ENCODE data around the gene TACC2. TPM values are rescaled to one million over a fixed set of nuclear protein-coding genes. Genes with fewer than 3 reads are reported as not detected.

The TACC2 gene
- total and polyA plus RNA-seq, 9 of the 15 experiments (the other 6 are each of a cell fraction or from before 2014, with no cell fraction given) = under 0.01 to 0.35 (median 0.03) TPM; not detected in 6

- TF ChIP-seq ZMIZ1 (IDR thresholded peaks at IDR 0.05; ENCODE audit: low read depth in 2 of 2, low read length in 2 of 2) (no peak), NFIC (IDR thresholded peaks at IDR 0.05) (no peak)
These were observed 302.8 kb downstream of the TACC2 start (continued) for GRCh38 chr10:122291739-122292138.

GRCh38 chr10:122292376-122292775 is 303.4 kb downstream of the TACC2 start:
- H3K4me1 ChIP-seq (replicated peaks in 1 of 2; ENCODE audit: control insufficient read depth in 2 of 2, insufficient read depth in 2 of 2, low read length in 2 of 2) = no peaks in the 10 kb centered on the region
- H4K20me1 ChIP-seq (replicated peaks; ENCODE audit: control insufficient read depth, insufficient read depth, low read length) = no peaks in the 10 kb centered on the region
- no peak overlapping the region for H2AFZ ChIP-seq (ENCODE audit: low read depth, low read length)
- no peaks in the 10 kb centered on the region; a peak in 1 of 5 replicates for H3K27me3 ChIP-seq (ENCODE audit: control insufficient read depth in 2 of 2, insufficient read depth in 2 of 2, low read length in 2 of 2)
- WGBS (ENCODE audit: insufficient coverage, low coverage, missing lambda C conversion rate) = 0% methylated on average over 3 of the region's 3 CpGs
- H3K4me2 ChIP-seq (ENCODE audit: insufficient read depth, low read length) = no peak overlapping the region
- no peaks in the 10 kb centered on the region for H3K9me1 ChIP-seq (ENCODE audit: control insufficient read depth, insufficient read depth, low read length)
- TF ChIP-seq ZKSCAN1 (IDR thresholded peaks at IDR 0.05; ENCODE audit: low read depth, low read length) (no peak), FOXM1 (IDR thresholded peaks at IDR 0.05; ENCODE audit: low read depth) (no peak), FOXM1 (CRISPR knock-in tag; IDR thresholded peaks at IDR 0.05; ENCODE audit: low read depth) (no peak), ZNF655 (CRISPR knock-in tag; IDR thresholded peaks at IDR 0.05) (no peak), CREM (IDR thresholded peaks at IDR 0.05; ENCODE audit: low read depth) (no peak), MTA2 (IDR thresholded peaks at IDR 0.05; ENCODE audit: low read depth) (no peak), ZEB2 (IDR thresholded peaks at IDR 0.05) (no peak), E2F8 (IDR thresholded peaks at IDR 0.05; ENCODE audit: low read depth, partially characterized antibody) (no peak), ZNF695 (CRISPR knock-in tag; IDR thresholded peaks at IDR 0.05) (no peak)
- no peak overlapping the region for H3K9ac ChIP-seq (ENCODE audit: insufficient read depth in 1 of 2, low read depth in 2 of 2, low read length in 2 of 2)
- FAIRE-seq (no peak), DNase-seq (ENCODE audit: extremely low read depth in 1 of 4, low spot score in 3 of 4) (no peak), ATAC-seq (no peak)
- no peaks in the 10 kb centered on the region for H3K36me3 ChIP-seq (ENCODE audit: control insufficient read depth, insufficient read depth, low read length)
- in situ Hi-C loops (cut with MboI) (no loop called here), intact Hi-C loops (cut with micrococcal nuclease) (no loop called here)
- no peaks in the 10 kb centered on the region for H3K9me3 ChIP-seq (replicated peaks; ENCODE audit: control insufficient read depth, insufficient read depth, low read depth, low read length)
- H3K27ac ChIP-seq (ENCODE audit: extremely low read depth, low read depth, low read length) = no peak overlapping the region
- BruUV-seq (replicated peaks) = no TSS peak
- H3K4me3 ChIP-seq = no peak overlapping the region
- POLR2A ChIA-PET = no interaction called here
- CTCF ChIA-PET (ENCODE audit: low intra/inter-chr PET ratio) = no interaction called here
- H3K79me2 ChIP-seq (ENCODE audit: control insufficient read depth, insufficient read depth, low read length) = no peaks in the 10 kb centered on the region
